OCI-LY7 (cell line): ENCODE results near the gene SALL3.

ENCODE experiments used
- EZH2phosphoT487 ChIP-seq: fragments of 200-600 bp; sonication (generic); IDR thresholded peaks from 2 replicates; pipeline ENCODE4 v1.6.1; 2018; ENCODE audit warnings: low read depth, borderline replicate concordance, mild to moderate bottlenecking, mixed run types, antibody characterized with exemption, low read length, moderate library complexity, mixed read lengths
- TF ChIP-seq, protein P1 (sequence below): fragments of 200-600 bp; sonication (generic); conservative IDR thresholded peaks from 2 replicates; pipeline ENCODE4 v1.5.1; 2014; ENCODE audit warnings: mild to moderate bottlenecking, antibody characterized with exemption, low read length, moderate library complexity, mixed read lengths

GRCh38 chr18:78984941-78985784, 5.5 kb downstream of the SALL3 start:
- TF ChIP-seq, protein P1, sequence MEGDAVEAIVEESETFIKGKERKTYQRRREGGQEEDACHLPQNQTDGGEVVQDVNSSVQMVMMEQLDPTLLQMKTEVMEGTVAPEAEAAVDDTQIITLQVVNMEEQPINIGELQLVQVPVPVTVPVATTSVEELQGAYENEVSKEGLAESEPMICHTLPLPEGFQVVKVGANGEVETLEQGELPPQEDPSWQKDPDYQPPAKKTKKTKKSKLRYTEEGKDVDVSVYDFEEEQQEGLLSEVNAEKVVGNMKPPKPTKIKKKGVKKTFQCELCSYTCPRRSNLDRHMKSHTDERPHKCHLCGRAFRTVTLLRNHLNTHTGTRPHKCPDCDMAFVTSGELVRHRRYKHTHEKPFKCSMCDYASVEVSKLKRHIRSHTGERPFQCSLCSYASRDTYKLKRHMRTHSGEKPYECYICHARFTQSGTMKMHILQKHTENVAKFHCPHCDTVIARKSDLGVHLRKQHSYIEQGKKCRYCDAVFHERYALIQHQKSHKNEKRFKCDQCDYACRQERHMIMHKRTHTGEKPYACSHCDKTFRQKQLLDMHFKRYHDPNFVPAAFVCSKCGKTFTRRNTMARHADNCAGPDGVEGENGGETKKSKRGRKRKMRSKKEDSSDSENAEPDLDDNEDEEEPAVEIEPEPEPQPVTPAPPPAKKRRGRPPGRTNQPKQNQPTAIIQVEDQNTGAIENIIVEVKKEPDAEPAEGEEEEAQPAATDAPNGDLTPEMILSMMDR: peak; percentile 63
- TF ChIP-seq EZH2phosphoT487: no peak
